Measurements from ENCODE around the gene FREM1.

GRCh38 chr9:14863402-14863801 lies 46.8 kb downstream of the FREM1 start:
- no peak for TF ChIP-seq CTCF (conservative IDR thresholded peaks at IDR 0.05; ENCODE audit: low read length)
- TF ChIP-seq EZH2phosphoT487 (IDR thresholded peaks at IDR 0.05; ENCODE audit: borderline replicate concordance, low read depth, low read length), result no peak

Data from OCI-LY7 (cell line).